ENCODE data around the gene TARP.
"Not testable (repeated sequence)": the region's sequence is repeated elsewhere in the genome, so short reads cannot be mapped to it uniquely, and the experiment has no call there.

TARP gene

DNA sequence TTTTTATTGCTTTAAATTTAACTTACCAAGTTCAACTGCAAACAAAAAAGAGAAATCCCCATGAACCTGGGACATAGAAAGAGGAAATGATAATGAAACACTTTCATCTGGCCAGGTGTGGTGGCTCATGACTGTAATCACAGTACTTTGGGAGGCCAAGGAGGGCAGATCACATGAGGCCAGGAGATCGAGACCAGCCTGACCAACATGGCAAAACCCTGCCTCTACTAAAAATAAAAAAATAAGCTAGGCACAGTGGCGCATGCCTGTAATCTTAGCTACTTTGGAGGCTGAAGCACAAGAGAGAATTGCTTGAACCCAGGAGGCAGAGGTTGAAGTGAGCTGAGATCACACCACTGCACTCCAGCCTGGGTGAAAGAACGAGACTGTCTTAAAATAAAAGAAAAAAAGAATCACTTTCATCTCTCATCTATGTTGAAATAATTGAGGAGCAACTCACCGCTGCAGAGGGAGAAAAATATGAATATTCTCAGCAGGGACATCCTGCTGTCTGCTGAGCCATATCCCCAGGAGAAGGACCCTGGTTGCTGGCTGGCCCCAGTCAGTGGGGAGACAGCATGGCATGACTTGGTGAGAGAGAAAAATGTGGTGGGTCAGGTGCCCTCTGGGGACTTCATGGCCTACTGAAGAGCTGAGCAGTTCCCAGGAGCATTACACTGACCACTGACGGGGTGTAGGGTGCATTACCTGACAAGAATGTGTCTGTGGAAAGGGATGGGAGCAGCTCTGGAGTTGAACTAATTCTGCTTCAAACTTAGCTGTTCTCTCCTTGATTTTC, 22.8 kb upstream of the TARP start:
- no peak for DNase-seq

DNA sequence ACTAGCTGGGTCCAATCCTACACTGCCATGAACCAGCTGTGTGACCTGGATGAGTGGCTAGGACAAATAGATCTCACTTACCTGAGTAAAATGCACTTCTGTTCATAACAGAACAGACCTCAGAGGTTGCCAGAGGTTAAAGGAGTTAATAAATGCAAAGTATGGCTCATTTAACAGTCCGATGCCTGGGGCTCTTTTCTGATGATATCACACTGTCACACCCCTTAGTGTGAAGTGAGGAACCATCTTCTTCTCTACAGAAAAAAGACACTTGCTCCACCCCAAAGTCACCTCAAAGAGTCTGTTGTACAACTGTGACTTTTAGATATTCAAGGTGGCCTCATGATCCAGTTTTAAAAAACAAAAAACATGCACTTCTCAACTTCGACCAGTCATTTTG, 21.5 kb upstream of the TARP start:
- no peak for DNase-seq

DNA sequence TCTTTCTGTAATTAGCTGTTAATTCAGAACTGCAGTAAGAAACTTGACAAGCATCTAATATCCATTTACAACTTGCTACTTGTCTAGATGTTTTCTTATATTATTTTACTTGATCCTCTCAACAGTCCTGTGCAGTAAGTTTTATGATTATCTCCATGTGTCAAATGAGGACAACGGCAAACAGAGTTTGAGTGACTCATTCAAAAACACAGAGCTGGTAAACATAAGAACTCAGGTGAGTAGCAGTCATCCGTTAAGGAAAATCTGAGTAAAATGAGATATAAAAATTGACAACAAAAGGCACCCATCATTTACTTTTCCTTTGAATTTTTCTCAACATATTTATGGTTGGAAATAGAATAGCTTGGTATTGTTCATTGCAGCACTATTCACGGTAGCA, 19.0 kb upstream of the TARP start:
- no peak for DNase-seq

DNA sequence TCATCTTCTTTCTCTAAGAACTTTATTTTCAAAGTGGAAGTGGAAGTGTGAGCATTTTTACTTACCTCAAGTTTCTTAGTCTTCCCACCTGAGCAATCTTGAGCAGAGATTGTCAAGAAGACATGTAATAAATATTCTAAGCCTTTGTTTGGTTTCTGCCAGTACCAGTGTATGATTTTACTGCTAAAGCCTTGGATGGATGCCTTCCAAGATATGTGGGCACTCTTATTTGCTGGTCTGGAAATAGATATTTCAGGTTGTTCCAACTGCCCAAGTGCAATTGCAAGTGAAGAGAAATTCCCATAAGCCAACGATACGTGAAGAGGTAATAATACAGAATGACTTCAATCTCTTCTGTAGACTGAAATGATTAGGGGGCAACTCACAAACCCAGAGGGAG, 18.2 kb upstream of the TARP start:
- DNase-seq, result no peak

DNA sequence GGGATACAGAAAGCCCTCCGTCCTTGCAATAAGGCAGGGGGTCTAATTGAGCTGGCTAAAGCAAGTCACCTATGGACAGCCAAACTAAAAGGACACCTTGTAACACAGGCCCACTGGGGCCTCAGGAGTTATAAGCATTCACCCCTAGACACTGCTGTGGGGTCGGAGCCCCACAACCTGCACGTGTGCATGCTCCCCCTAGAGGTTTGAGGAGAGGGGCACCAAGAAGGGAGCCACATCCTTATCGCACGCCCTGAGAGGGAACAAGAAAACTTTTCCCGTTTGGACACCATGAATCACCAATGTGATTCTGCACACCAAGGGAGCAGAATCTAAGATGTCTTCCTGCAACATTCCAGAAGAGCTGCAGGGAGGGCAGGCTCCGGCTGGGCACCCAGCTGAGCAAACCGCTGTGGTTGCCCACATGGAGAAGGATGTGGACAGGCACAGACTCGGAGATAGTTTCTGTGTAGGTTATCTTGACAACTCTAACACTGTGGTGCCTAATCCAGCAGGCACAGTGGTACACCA, 17.7 kb upstream of the TARP start:
- DNase-seq, result no peak

DNA sequence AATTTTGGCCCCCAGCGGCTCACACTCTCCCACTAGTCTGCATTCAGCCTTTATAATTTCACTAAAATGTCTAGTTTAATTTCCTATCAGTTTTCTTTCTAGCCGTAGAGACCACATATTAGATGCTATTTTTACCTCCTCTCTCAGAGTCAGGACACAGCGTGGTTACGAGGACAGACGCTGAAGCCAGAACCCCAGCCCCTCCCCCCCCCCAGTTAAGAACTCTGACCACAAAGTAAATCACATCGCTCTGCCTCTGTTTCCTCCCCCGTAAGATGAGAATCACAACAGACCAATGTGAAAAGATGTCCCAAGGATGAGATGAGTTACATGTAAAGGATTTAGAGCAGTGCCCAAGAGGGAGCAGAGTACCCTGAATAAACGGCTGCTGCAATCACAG, 11.1 kb upstream of the TARP start:
- no peak for DNase-seq

DNA sequence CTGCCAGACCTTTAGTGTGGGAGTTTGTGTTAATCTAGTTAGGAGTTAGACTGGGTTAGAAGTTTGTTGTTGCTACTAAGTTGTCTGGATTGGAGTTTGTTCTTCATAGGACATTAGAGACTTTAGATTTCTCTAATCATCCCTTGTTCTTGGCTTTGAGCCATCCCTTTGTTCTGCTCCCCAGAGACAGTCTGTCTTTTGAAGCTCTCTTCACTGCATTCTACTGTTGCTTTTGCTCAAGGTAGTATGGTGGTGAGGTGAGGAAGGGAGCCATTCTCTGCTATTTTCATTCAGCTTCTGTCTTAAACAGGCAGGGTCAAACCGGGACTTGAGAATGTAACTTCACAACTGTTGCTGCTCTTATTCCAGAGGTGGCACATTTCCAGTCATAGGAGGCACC, 10.4 kb upstream of the TARP start:
- DNase-seq, result no peak

DNA sequence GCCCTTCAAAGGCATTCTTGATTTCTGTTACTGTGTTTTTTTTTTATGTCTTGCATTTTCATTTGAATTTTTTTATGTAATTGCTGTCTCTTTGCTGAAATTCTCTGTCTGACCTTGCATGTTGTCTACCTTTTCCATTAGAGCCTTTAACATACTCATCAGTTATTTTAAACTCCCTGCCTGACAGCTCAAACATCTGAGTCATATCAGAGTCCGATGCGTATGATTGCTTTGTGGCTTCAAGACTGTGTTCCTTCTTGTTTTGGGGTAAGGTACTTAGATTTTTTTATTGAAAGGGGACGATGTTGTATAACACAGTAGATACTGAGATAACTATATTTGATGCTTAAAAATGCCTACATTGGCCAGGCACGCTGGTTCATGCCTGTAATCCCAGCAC, 9.7 kb upstream of the TARP start:
- no peak for DNase-seq

DNA sequence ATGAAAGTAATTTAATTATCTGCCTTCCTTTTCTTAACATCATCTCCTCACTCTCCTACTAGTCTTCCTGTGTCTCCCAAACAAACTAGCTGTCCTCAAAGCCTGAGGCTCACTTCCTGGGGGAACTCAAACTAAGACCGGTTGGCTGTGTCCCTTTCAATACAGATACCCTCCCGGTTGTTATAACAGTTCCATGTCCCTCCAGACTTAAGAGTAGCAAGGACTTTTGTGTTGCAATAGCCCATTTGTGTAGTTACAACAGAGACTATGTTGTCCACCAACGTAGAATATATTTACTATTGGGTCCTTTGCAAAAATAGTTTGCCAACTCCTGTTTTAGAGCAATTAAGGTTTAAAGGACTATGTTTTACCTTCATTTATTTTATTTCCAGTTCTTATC, 8.6 kb upstream of the TARP start:
- no peak for DNase-seq

DNA sequence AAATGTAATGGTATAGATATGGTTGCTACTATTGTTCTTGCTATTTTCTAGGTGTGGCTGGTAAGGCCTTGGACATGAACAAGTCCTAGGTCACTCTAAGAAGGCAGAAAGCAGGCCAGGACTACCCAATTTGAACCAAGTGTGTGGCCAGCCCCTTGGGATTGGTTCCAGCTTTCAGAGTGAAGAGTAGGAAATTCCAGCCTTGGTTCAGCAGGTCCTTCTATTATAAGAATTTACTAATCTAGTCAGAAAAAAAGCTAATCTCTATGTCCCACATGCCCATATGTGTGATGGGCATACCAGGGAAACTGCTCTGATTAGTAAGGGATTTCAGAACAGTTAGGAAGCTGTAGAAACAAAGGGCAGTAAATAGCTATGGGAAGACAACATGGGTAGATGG, 7.8 kb upstream of the TARP start:
- DNase-seq, result no peak

DNA sequence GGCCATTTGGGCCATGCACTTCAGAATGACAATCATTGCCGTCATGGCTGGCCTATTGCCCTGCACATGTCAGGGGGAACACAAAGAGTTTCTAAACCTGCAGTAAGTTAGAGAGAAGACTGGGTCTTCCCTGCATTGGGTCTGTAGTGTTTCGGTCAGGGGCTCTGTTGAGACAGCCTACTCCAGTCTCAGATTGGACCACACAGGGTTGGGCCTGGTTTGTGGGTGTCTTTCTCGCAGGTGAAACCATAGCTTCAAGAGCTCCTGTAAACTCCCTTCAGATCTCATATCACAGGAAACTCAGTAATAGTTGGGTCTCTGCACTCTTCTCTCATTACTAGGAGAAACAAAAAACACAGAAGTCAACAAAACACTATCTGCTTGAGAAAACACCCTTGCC, 7.3 kb upstream of the TARP start:
- no peak for DNase-seq

DNA sequence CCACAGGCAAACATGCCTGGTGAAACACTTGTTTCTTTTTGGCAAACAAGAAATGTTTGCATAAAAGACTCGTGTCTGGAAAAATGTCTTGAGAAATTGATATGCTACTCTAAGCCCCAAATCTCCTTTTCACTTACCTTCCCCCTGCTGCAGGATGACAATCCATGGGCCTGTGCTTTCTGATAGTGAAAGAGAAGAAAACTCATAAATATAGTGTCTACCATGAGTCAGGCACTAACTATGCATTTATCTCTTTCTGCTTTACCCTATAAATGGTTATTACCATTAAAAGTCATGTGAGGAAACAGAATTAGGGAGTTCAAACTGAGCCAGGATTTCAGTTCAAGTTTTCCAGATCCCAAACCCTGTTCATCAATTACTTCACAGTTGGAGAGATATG, 6.6 kb upstream of the TARP start:
- no peak for DNase-seq

DNA sequence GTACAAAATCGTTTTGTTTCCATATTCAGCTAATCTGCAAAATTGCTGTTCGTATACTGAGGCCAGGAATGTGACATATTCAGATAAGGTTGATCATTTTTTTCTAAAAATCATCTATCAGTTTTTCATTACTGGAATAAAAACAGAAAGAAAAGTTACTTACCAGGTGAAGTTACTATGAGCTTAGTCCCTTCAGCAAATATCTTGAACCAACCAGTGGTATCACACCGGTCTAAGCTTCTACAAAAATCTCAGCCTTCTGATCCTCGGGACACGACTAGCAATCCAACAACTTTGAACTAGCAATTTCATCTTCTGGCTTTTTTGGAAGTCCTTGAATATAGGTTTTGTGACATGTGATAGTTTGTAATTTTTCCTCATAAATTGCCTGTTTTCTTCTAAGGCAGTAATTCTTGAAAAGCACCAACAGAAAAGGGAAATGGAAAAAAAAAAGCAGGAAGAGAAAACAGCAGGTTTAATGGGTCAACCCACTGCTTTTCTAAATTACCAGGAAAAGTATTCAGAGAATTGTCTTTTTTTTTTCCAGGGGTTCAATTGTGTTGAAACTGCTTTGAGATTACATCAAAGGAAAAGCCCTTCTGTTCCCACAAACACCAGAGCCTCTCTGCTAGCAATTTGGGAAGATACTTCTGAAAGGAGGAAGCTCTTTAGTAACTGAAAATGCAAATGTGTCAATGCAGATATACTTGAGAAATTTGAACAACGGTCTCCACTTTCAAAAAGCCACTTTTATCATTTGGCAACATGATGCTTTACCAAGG, 2.9 kb upstream of the TARP start:
- no peak for DNase-seq

DNA sequence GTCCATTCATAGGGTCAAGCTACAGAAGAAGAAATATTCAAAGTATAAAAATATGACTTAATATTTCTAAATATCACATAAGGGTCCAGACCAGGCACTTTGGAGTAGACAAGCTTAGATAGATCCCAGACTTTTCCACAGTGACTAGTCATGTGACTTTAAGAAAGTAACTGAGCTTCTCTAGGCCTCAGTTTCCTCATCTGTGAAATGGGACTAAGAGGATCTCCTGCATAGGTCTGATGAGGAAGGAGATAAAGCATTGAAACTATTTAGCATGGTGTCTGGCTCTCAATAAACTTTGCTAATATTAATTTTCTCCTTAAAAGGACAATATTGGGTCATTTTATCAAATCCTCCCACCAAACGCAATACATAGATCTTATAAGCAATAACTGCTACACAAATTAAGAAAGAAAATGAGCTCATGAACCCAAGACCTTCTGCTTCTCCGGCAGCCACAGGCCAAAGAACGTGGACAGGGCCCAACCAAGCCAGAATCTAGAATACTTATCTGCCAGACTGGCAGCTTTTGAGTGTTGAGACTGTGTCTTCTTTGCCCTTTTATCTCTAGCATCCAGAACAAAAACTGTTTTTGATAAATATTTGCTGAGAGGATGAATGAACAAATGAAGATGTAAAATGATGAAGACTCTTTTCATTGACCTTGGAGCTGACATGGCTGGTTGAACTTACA, 1.6 kb upstream of the TARP start:
- DNase-seq, result no peak

DNA sequence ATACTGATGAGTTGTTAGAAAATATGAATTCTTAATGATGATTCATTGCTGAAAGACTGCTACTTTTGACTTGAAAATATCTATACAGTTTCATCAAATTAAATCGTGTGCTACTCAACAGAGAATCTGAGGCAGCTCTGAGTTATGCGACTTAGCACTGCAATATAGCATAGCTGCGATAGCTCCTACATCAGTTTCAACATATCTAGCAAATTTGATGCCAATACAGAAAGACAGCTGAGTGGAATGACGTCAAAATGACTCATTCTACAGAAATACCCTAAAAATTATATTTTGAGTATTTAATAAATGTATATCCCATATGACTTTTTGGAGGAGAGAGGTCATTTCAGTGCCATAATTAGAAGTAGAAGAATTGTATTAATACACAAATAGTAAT, 1.1 kb upstream of the TARP start:
- no peak for DNase-seq

DNA sequence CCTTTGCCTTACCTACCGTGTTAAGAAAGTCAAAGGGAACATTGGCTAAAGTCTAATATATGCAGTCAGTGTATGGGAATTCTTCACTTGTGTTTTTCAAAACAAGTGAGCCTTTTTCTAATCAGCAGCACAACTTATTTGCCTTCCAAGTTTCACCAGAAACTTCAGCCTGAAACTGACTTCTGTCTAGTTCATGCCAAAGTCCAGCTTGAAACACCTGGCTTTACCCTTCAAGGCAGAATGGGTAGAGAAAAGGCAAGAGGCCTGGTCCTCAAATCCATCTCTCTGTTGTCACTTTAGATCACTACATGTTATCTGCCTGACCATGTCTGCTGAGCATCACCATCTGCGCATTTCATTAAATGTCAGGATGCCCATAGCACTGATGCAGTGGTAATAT, 3.0 kb downstream of the TARP start:
- not testable (repeated sequence) for DNase-seq

DNA sequence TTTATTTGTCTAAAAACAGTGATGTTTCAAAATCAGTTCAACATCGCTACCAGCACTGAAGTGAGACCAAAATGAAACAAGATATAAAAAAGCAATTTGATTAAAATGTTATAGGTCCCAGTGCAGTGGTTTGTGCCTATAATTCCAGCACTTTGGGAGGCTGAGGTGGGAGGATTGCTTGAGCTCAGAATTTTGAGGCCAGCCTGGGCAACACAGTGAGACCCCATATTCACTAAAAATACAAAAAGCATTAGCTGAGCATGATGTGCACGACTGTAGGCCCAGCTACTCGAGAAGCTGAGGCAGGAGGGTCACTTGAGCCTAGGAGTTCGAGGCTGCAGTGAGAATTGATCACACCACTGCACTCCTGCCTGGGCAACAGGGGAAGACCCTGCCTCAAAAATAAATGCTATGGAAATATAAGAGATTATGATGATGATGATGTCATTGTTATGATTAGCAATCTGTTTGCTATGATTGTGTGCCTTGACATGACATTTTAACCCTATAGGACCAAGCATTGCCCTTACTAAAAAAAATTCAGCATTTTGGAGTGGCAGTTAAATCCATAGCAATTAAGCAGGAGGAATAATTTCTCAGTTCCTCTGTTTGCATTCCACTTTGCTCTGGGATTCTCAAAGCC, 3.6 kb downstream of the TARP start:
- DNase-seq, result not testable (repeated sequence)

DNA sequence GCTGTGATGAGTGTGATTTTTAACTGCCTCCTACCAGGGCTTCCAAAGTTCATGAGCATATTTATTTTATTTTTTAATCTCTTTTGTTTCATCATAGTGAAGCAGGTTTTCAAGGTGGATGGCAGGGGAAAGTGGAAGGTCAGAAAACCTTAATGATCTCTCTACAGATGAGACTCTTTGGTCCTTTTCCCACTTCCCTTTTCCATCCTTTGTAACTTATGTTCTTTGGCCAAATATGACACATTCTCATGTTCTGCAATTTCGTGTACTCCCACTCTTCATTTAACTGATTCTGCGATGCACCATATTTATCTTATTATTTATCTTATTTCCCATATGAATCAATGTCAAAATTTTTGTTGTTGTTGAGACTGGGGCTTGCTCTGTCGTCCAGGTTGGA, 7.5 kb downstream of the TARP start:
- not testable (repeated sequence) for DNase-seq

DNA sequence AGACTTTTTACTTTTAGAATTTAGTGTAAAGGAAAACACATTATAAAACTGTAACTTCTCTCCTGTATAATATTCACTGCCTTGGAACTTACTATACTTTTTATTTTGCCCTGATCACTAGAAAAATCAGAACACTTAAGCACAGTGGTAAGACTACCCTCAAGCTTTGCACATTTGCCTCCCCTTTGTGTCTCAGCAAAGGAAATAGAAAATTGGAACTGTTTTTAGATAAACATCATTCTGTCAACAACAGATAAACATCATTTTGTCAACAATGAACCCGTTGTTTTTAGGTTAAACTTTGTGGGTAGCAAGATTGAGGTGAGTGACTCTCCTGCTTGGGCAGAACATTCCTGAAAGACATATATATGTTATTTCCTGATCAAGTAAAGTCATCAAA, 8.8 kb downstream of the TARP start:
- DNase-seq, result not testable (repeated sequence)

DNA sequence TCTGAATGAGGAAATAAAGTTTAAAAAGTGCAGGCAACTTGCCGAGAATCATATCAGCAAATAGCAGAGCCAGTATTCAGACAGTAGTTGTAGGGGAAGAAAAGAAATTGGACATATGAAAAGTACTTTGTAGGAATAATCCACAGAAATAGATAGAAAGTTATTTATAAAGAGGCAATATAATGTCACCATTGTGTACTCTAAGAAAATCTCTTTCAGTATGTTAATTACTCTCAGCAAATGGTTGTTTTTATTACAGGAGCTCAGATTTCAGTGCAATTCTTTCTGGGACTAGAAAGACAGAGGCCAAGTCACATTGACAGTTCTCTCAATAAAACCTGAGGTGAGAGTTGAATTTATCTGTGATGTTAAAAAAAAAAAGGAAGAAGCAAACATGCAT, 10.2 kb downstream of the TARP start:
- DNase-seq, result not testable (repeated sequence)

DNA sequence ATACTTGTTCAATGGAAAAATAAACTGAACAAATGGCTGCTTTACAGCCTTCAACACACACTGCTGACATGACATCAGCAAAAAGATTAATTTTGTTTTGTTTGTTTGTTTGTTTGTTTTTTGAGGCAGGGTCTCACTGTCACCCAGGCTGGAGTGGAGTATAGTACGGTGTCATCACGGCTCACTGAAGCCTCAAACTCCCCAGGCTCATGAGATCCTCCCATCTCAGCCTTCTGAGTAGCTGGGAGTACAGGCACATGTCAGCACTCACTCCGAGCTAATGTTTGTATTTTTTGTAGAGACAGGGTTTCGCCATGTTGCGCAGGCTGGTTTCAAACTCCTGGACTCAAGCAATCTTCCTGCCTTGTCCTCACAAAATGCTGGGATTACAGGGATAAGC, 10.9 kb downstream of the TARP start:
- no peak for DNase-seq

DNA sequence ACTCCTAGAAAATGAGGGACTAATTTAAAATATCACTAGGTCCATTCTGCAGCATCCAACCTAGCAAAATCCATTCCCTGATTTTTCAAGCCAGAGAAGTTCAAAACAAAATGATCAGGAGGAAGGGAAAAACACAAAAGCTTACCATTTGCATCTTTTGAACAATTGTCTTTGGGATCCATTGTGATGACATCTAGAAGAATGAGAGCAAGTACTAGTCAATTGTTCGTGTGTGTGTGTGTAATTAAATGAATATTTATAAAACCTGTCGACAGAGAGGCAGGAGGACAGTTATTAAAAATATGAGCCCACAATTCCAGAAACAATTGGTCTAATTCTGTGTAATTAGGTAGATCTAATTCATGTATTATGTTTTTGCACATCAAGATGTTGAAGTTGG, 11.4 kb downstream of the TARP start:
- DNase-seq, result not testable (repeated sequence)

DNA sequence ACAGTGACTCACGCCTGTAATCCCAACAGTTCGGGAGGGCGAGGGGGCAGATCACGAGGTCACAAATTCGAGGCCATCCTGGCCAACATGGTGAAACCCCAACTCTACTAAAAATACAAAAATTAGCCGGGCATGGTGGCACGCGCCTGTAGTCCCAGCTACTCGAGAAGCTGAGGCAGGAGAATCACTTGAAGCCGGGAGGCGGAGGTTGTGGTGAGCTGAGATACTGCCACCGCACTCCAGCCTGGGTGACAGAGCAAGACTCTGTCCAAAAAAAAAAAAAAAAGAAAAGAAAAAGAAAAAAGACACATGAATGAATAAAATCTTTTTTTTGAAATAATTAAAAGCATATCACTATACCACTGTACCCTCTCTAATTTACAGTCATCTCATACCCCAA, 11.8 kb downstream of the TARP start:
- DNase-seq, result not testable (repeated sequence)

All from GOT3 (cell line).